Heart left ventricle (tissue), 16 donors: ENCODE data around the gene SIPA1. TPM values are rescaled to one million over a fixed set of nuclear protein-coding genes. Genes with fewer than 3 reads are reported as not detected.

Source experiments
- ATAC-seq, 4 donors: fragments of 200-7000 bp; cut with Tn5 transposase; one replicate each; pipeline ENCODE4 v1.9.1; 2020 to 2022; ENCODE audit warnings: moderate library complexity in 4 of 4, mild to moderate bottlenecking in 3 of 4, moderate number of reproducible peaks in 1 of 4
- DNase-seq, 5 donors: peaks; one replicate each; pipeline ENCODE4 v3.0.0-alpha.2; 2020
- H3K27ac ChIP-seq, 12 donors: fragments of 200-600 bp; sonication (generic) in 4 of 12; one replicate each; pipeline versions ENCODE4 v1.5.0 to v1.8.0; 2016 to 2022; ENCODE audit warnings: mild to moderate bottlenecking in 2 of 12
- H3K27me3 ChIP-seq, 9 donors: fragments of 200-600 bp; sonication (generic) in 2 of 9; one replicate each; pipeline versions ENCODE4 v1.5.1 to v1.8.0; 2016 to 2022; ENCODE audit warnings: mild to moderate bottlenecking in 3 of 9
- H3K36me3 ChIP-seq, 9 donors: fragments of 200-600 bp; sonication (generic) in 2 of 9; one replicate each; pipeline versions ENCODE4 v1.5.0 to v1.8.0; 2018 to 2022; ENCODE audit warnings: mild to moderate bottlenecking in 2 of 9
- H3K4me1 ChIP-seq, 12 donors: fragments of 200-600 bp; sonication (generic) in 4 of 12; one replicate each; pipeline versions ENCODE4 v1.5.0 to v1.8.0; 2016 to 2022; ENCODE audit warnings: mild to moderate bottlenecking in 3 of 12
- H3K4me3 ChIP-seq, 12 donors: fragments of 200-600 bp; sonication (generic) in 4 of 12; one replicate each; pipeline versions ENCODE4 v1.5.0 to v1.8.0; 2017 to 2022; ENCODE audit warnings: mild to moderate bottlenecking in 9 of 12, moderate library complexity in 4 of 12
- H3K9me3 ChIP-seq, 12 donors: fragments of 200-600 bp; sonication (generic) in 4 of 12; one replicate each; pipeline versions ENCODE4 v1.5.0 to v1.8.0; 2016 to 2022; ENCODE audit warnings: mild to moderate bottlenecking in 1 of 12
- POLR2A ChIP-seq, 2 donors: fragments of 450-650 bp; IDR thresholded peaks; one replicate each; pipeline ENCODE4 v1.6.1; 2017; ENCODE audit warnings: antibody characterized with exemption in 2 of 2, mild to moderate bottlenecking in 2 of 2, moderate library complexity in 2 of 2
- WGBS, 4 donors: extraction: QIAGEN DNeasy Blood & Tissue Kit in 2 of 4; methylation state at CpG; one replicate each; pipeline versions ENCODE4 v1.1.5 to v1.1.7; 2013 to 2018; 5-methylcytosine and 5-hydroxymethylcytosine counted together
- intact Hi-C, 10 donors: fragments of 100-400 bp; cut with DNase I; formaldehyde crosslinking; loops; one replicate each; pipeline versions ENCODE4 v1.11.1 to v1.14.2; 2022
- polyA plus RNA-seq, 2 donors: library from polyadenylated mRNA; stranded (reverse); fragments of 200-250 nt; gene quantifications; one replicate each; pipeline ENCODE4 v1.2.3, GENCODE V29; 2013
- total RNA-seq, 9 donors: library from RNA; depleted of rRNA in 2 of 9; stranded (reverse); fragments of >200 nt in 2 of 9; fragmentation: NEBNext Ultra II Directional in 3 of 9; extraction: Animal tissue kit (Norgen Biotek cat#: 25700) in 3 of 9; gene quantifications; one replicate each; pipeline versions ENCODE4 v1.1.0 to v1.2.4, GENCODE V29; 2016 to 2023
- TF ChIP-seq, protein P1 (sequence below), 12 donors: fragments of 200-600 bp; sonication (generic) in 4 of 12; IDR thresholded peaks; one replicate each; pipeline versions ENCODE4 v1.5.0 to v1.8.0; 2018 to 2022; ENCODE audit warnings: antibody characterized with exemption in 12 of 12, mild to moderate bottlenecking in 5 of 12
- donor health status: ischemic (EF 13 %, LVEDD 7.1; RV severe dilation, severe dysfunction).
- donor health status: healthy with polysubstance abuse.
- donor health status: DM: no; HTN: yes; CAD: no.
- donor health status: DM: no; HTN: no; CAD: no.
- donor health status: ischemic (EF 25% LVEDD 6.9; RV normal size, moderate dysfunction).
- donor health status: ischemic (EF 25% LVEDD 5.7; RV mildly dilated, moderate dysfunction).
- donor health status: healthy.
- donor health status: DM: yes; HTN: yes; CAD: no.
- donor health status: ischemic (EF 35%, LVEDD 5.7; RV mildly dilated, moderate dysfunction).
- donor health status: nonischemic (EF 11% LVEDD 7.7; RV severe dilation, severe dysfunction).
- donor health status: DM: yes; HTN: yes; CAD: no.
- donor health status: PGD.
- donor health status: ischemic (EF 29% LVEDD 5.4; RV normal size, mild dysfunction).
- donor health status: nonischemic (EF 23%, LVEDD 6.1; RV moderate dilation, normal function).

Gene SIPA1
- total and polyA plus RNA-seq, 11 donors = 17.0 to 63.3 (median 26.5) TPM

DNA sequence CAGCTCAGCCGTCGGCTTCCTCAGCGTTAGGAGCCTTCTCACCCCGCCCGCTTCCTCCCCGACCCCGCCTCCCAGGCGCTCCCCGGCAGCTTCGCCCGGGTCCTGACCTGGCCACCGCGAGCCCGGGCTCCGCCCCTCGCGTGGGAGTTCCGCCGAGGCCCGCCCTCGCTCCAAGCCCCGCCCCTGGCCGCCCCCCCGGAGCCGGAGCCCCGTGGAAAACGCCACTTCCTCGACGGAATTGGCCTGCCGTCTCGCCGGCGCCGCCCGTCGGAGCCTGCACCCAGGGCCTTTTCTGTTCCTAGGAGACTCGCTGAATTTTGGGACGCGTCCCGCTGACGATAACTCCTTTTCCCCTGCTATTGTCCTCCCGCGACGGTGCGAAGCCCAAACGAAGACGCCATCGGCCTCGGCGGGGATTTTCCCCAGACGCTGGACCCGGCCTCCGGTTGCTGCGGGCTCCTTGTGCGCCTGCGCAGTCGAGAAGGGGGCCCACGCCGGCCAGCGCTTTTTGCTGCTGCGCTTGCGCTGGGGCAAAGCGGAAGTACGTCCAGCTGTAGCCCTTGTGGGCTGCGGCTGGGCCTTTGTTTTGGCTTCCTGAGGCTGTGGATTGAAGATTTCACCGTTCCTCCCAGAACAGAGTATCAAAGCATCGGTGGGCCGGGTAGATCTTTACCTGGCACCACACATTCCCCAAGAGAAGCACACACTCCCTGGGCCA, 14.8 kb downstream of the SIPA1 start:
- peak overlapping the region; percentile 89 to 99 (median 96) for H3K27ac ChIP-seq
- peaks cover 8 to 65% (median 40%) of the 10 kb centered on the region in 12 donors for H3K4me1 ChIP-seq
- ATAC-seq = peak; percentile 82 to 93 (median 90)
- intact Hi-C loops = loop anchor here in 3 of 10 donors (1.0 to 2.0 kb wide), 4 partner anchors 10 to 38 kb away; partner anchors contain the start of genes SIPA1 (in 2 of the 3), MAP3K11 (in 1 of the 3), PCNX3 (in 1 of the 3) and RELA (in 1 of the 3)
- peak overlapping the region; percentile 1 to 66 (median 60) for H3K4me3 ChIP-seq
- no peaks in the 10 kb centered on the region for H3K9me3 ChIP-seq
- peaks cover 0 to 81% (median 75%) of the 10 kb centered on the region in 9 donors for H3K36me3 ChIP-seq
- 0 to 1% (median 1%) methylated on average over 37 to 68 of the region's 68 CpGs for WGBS, 4 donors
- peak; percentile 96 to 98 (median 97) for DNase-seq
- no peaks in the 10 kb centered on the region for H3K27me3 ChIP-seq
- peak in 1 of 2 donors; percentile 72 for TF ChIP-seq POLR2A (IDR thresholded peaks at IDR 0.05)
- TF ChIP-seq, protein P1, sequence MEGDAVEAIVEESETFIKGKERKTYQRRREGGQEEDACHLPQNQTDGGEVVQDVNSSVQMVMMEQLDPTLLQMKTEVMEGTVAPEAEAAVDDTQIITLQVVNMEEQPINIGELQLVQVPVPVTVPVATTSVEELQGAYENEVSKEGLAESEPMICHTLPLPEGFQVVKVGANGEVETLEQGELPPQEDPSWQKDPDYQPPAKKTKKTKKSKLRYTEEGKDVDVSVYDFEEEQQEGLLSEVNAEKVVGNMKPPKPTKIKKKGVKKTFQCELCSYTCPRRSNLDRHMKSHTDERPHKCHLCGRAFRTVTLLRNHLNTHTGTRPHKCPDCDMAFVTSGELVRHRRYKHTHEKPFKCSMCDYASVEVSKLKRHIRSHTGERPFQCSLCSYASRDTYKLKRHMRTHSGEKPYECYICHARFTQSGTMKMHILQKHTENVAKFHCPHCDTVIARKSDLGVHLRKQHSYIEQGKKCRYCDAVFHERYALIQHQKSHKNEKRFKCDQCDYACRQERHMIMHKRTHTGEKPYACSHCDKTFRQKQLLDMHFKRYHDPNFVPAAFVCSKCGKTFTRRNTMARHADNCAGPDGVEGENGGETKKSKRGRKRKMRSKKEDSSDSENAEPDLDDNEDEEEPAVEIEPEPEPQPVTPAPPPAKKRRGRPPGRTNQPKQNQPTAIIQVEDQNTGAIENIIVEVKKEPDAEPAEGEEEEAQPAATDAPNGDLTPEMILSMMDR (IDR thresholded peaks at IDR 0.05) = peak in 2 of 12 donors; percentile 17 to 22

DNA sequence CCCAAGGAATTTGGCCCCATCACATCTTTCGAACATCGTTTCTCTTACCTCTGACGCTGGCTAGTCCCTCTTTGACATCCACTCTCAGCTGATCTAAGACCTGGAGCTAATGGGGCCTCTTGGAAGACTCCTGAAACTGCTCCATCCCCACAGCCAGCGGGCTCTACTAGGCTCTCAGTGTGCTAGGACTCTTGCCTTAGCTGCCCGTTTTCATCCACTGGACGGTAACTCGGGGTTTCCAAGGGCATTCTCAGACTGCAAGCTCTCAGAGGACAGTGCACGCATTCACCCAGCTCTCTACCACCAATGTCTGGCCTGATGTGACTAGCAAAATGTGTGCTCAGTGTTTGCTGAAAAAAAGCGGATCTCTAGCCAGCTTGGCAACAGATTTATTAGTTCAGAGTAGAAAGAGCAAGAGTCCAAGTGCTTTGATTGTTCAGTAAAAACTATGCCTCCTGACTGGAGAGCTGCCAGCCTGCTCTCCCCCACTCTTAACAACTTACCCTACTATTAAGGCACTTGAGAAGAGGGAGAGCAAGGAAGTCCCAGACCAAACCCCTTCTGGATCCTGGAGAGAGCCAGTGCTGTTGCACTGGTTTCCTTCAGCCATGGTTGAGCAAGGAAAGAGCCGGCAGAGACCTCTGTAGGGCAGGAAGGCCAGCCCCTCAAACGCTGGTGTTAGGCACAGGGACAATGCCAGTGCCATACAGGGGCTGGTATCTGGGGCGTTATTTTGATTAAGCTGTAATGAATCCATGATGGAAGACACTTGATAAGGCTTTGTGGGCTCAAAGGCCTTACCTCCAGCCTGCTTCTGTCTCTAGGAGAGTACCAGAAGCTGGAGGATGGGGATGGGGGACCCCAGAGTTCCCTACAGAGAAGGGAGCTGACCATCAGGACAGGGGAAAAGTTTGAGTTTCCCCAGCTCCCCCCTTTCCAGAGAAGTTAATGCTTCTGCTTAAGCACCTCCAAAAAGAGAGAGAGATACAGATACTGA, 15.6 kb downstream of the SIPA1 start:
- Histone ChIP-seq H3K27me3 (no peaks in the 10 kb centered on the region), H3K4me1 (peaks cover 8 to 65% (median 40%) of the 10 kb centered on the region in 12 donors), H3K4me3 (peak overlapping the region in 11 of 12 donors; percentile 28 to 66 (median 61)), H3K27ac (peak overlapping the region; percentile 89 to 99 (median 96)), H3K36me3 (peaks cover 0 to 81% (median 75%) of the 10 kb centered on the region in 9 donors), H3K9me3 (no peaks in the 10 kb centered on the region)
- TF ChIP-seq, protein P1 (IDR thresholded peaks at IDR 0.05) = no peak
- no peak for TF ChIP-seq POLR2A (IDR thresholded peaks at IDR 0.05)
- peak in 1 of 5 donors; percentile 10 for DNase-seq
- 36 to 51% (median 43%) methylated on average over 12 of the region's 12 CpGs for WGBS, 4 donors
- peak in 1 of 4 donors; percentile 1 for ATAC-seq
- intact Hi-C loops = loop anchor here in 2 of 10 donors (1.0 to 2.0 kb wide), 3 partner anchors 9 to 39 kb away; partner anchors contain the start of genes MAP3K11 (in 1 of the 2), PCNX3 (in 1 of the 2), RELA (in 1 of the 2) and SIPA1 (in 1 of the 2)

DNA sequence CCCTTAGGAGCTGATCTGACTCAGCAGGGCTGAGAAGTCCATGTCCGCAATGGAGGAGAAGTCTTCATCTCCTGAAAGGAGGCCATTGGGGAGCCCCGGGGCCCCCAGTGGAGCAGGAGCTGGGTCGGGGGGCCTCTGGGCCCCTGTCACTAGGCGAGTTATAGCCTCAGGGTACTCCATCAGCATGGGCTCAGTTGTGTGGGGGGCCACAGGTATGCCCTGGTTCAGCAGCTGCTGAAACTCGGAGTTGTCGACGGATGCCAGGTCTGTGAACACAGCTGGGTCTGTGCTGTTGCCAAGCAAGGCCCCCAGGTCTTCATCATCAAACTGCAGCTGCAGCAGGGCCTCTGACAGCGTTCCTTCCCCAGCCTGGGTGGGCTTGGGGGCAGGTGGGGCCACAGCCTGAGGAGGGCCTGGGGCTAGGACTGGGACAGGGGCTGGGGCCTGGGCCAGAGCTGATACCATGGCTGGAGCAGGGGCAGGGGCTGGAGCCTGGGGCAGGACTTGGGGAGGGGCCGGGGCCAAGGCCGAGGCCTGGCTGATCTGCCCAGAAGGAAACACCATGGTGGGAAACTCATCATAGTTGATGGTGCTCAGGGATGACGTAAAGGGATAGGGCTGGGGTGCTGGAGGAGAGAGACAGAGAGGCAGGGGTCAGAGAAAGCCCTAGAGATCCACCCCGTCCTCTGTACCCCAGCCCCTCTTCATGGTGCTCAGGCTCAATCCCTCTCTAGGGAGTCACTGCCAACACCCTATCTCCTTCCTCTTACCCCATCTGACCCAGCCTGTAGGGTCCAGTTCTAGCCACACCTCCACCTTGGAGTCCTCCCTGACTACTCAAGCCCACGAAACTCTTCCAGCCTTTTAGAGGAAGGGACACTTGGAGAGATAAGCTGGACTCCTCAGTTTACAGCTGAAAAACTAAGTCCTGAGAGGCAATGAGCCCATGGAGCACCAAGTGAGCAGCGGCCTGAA, 16.8 kb downstream of the SIPA1 start:
- Histone ChIP-seq H3K27ac (peak overlapping the region in 11 of 12 donors; percentile 92 to 99 (median 96)), H3K36me3 (peaks cover 0 to 81% (median 75%) of the 10 kb centered on the region in 9 donors), H3K4me1 (peaks cover 8 to 57% (median 40%) of the 10 kb centered on the region in 12 donors), H3K9me3 (no peaks in the 10 kb centered on the region), H3K4me3 (no peak overlapping the region), H3K27me3 (no peaks in the 10 kb centered on the region)
- TF ChIP-seq, protein P1 (IDR thresholded peaks at IDR 0.05) = no peak
- TF ChIP-seq POLR2A (IDR thresholded peaks at IDR 0.05) = no peak
- 81 to 88% (median 85%) methylated on average over 11 to 14 of the region's 14 CpGs for WGBS, 4 donors
- ATAC-seq (no peak), DNase-seq (peak in 2 of 5 donors; percentile 10 to 13)
- intact Hi-C loops = no loop called here
